DMS79 (cell line): ENCODE results near the gene POR.
"Not testable (repeated sequence)": the region's sequence is repeated elsewhere in the genome, so short reads cannot be mapped to it uniquely, and the experiment has no call there.

Source experiments
- DNase-seq: peaks from one replicate; lab custom pipeline; 2025; lab: John Stamatoyannopoulos, UW

POR gene

DNA sequence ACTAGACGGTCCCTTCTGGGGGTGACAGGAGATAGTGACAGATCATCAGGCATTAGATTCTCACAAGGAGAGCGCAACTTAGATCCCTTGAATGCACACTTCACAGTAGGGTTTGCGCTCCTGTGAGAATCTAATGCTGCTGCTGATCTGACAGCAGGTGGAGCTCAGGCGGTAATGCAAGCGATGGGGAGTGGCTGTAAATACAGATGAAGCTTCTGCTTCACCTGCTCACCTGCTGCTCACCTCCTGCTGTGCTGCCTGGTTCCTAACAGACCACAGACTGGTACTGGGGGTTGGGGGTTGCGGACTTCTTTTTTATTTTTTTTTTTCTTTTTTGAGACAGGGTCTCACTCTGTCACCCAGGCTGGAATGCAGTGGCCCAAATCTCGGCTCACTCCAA, 114.7 kb downstream of the POR start:
- DNase-seq: not testable (repeated sequence)

DNA sequence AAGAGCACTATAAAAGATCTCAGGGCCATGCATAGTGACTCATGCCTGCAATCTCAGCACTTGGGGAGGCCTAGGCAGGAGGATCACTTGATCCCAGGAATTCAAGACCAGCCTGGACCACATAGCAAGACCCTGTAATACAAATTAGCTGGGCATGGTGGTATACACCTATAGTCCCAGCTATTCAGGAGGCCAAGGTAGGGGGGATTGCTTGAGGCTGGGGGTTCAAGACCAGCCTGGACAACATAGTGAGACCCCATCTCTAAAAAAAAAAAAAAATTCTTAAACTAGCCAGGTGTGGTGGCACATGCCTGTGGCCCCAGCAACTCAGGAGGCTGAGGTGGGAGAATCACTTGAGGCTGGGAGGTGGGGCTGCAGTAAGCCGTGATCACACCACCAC, 117.0 kb downstream of the POR start:
- no peak for DNase-seq
